ENCODE results near the gene SUFU. TPM values are rescaled to one million over a fixed set of nuclear protein-coding genes. Genes with fewer than 3 reads are reported as not detected.
A peak's percentile ranks its signal among the peaks of the same experiment; 100 is the strongest.

The SUFU gene
- total RNA-seq, 1 donor from 2014 or later, result 4.2 TPM

- no peak overlapping the region for H3K27ac ChIP-seq (ENCODE audit: low read depth, low read length)
Observed at GRCh38 chr10:102635377-102635776, 131.6 kb downstream of the SUFU start.

DNA sequence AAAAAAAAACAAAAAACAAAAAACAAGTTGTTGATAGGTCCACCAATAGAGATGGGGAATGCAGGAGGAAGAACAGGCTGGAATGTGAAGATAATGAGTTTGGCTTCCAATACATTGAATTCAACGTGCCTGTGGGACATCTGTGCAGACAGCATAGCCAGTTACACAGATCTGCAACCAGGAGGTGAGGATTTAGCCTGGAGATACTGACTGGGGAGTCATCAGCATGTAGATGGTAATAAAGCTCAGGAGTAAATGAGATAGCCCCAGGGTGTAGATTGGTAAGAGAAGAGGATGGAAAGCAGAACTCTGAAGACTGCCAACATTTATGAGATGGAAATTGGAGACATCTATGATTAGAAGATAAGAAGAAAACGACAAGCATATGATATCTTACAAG, 135.8 kb downstream of the SUFU start:
- no peak overlapping the region for H3K27ac ChIP-seq (ENCODE audit: low read depth, low read length)
- H3K4me3 ChIP-seq (ENCODE audit: low read length in 3 of 3), result no peak overlapping the region
- H3K9ac ChIP-seq (ENCODE audit: low read depth in 1 of 3, low read length in 3 of 3), result no peak overlapping the region

More at GRCh38 chr10:102635377-102635776, 131.6 kb downstream of the SUFU start:
- no peak overlapping the region for H3K4me3 ChIP-seq (ENCODE audit: low read length in 3 of 3)
- peaks cover 32 to 43% (median 32%) of the 10 kb centered on the region in 3 donors for H3K4me1 ChIP-seq (ENCODE audit: control insufficient read depth in 3 of 3, insufficient read depth in 3 of 3, low read length in 3 of 3)
- H3K9me3 ChIP-seq (ENCODE audit: control insufficient read depth in 3 of 3, low read length in 3 of 3), result no peaks in the 10 kb centered on the region
- H3K27me3 ChIP-seq (ENCODE audit: control insufficient read depth in 3 of 3, insufficient read depth in 3 of 3, low read length in 3 of 3), result no peaks in the 10 kb centered on the region
- peaks cover 0 to 3% (median 3%) of the 10 kb centered on the region in 3 donors for H3K36me3 ChIP-seq (ENCODE audit: control insufficient read depth in 3 of 3, insufficient read depth in 3 of 3, low read length in 3 of 3)
- H3K9ac ChIP-seq (ENCODE audit: low read depth in 1 of 3, low read length in 3 of 3), result no peak overlapping the region

DNA sequence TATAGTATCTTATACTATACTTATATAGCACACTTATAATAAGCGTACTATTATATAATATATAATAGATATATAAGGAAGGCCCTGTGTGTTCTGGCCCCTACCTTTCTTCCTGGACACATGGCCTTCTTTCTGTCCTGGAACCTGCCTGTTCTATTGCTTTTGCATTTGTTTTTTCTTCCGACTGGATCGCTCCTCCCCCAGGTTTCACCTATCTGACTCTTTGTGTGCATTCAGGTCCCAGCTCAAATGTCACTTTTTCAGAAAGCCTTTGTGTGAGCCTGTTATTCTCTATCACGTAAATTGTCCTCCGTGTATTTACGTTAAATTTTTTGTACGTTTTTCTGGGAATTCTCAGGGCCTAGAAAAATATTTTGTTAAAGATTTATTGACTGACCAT, 137.6 kb downstream of the SUFU start:
- H3K9ac ChIP-seq (ENCODE audit: low read depth in 1 of 3, low read length in 3 of 3), result peak overlapping the region; percentile 81 to 89 (median 87)
- H3K4me1 ChIP-seq (ENCODE audit: control insufficient read depth in 3 of 3, insufficient read depth in 3 of 3, low read length in 3 of 3), result peaks cover 4 to 19% (median 13%) of the 10 kb centered on the region in 3 donors
- H3K27ac ChIP-seq (ENCODE audit: low read depth, low read length), result peak overlapping the region; percentile 98
- no peaks in the 10 kb centered on the region for H3K9me3 ChIP-seq (ENCODE audit: control insufficient read depth in 3 of 3, low read length in 3 of 3)
- peaks cover 0 to 2% (median 0%) of the 10 kb centered on the region in 3 donors for H3K36me3 ChIP-seq (ENCODE audit: control insufficient read depth in 3 of 3, insufficient read depth in 3 of 3, low read length in 3 of 3)
- H3K27me3 ChIP-seq (ENCODE audit: control insufficient read depth in 3 of 3, insufficient read depth in 3 of 3, low read length in 3 of 3), result no peaks in the 10 kb centered on the region
- H3K4me3 ChIP-seq (ENCODE audit: low read length in 3 of 3), result peak overlapping the region; percentile 81 to 96 (median 90)

More for the DNA sequence above, 135.8 kb downstream of the SUFU start:
- Histone ChIP-seq H3K36me3 (ENCODE audit: control insufficient read depth in 3 of 3, insufficient read depth in 3 of 3, low read length in 3 of 3) (no peaks in the 10 kb centered on the region), H3K27me3 (ENCODE audit: control insufficient read depth in 3 of 3, insufficient read depth in 3 of 3, low read length in 3 of 3) (no peaks in the 10 kb centered on the region), H3K4me1 (ENCODE audit: control insufficient read depth in 3 of 3, insufficient read depth in 3 of 3, low read length in 3 of 3) (peaks cover under 1 to 8% (median 5%) of the 10 kb centered on the region in 3 donors), H3K9me3 (ENCODE audit: control insufficient read depth in 3 of 3, low read length in 3 of 3) (no peaks in the 10 kb centered on the region)

DNA sequence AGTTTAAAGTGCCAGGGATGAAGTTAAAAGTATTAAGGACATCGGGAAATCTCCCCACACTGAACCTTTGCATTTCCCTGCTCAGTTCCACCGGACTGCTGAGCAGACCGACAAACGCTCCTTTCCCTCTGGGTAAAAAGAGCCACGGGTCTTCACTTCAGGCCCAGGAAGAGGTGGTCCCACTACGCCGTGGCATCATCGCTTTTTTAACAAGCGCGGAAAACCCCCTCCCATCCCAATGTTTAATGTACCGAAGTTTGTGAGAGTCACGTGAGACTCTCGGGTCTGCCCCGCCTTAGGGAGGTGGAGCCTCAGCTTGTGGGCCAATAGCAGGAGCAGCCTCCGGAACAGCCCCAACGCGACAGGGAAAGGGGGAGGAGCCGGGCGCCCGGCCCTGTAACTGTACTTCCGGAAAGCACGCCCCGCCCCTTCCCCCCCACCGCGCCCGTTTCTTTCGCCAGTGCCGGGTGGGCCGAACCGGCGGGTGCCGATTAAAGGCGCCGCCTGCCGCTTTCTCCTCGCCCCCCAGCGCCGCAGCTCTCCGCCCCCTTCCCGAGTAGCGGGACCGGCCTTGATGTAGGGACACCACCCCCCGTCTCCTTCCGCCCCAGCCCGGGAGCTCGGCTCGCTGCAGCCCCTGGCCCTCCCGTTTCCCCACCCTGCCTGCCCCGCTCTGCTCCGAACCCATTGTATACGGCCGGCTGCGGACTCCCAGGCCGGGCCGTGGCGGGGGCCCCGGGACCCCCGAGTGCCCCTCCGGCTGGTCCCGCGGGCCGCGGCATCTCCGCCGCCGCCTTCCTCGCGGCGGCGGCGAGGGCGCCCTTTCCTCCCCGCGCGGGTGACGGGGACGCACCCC, 138.3 kb downstream of the SUFU start:
- no peaks in the 10 kb centered on the region for H3K27me3 ChIP-seq (ENCODE audit: control insufficient read depth in 3 of 3, insufficient read depth in 3 of 3, low read length in 3 of 3)
- H3K9me3 ChIP-seq (ENCODE audit: control insufficient read depth in 3 of 3, low read length in 3 of 3), result no peaks in the 10 kb centered on the region
- peaks cover 11 to 26% (median 20%) of the 10 kb centered on the region in 3 donors for H3K4me1 ChIP-seq (ENCODE audit: control insufficient read depth in 3 of 3, insufficient read depth in 3 of 3, low read length in 3 of 3)
- peak overlapping the region; percentile 98 for H3K27ac ChIP-seq (ENCODE audit: low read depth, low read length)
- peak overlapping the region; percentile 89 to 94 (median 93) for H3K9ac ChIP-seq (ENCODE audit: low read depth in 1 of 3, low read length in 3 of 3)
- H3K4me3 ChIP-seq (ENCODE audit: low read length in 3 of 3), result peak overlapping the region; percentile 81 to 97 (median 96)
- peaks cover 0 to 2% (median 0%) of the 10 kb centered on the region in 3 donors for H3K36me3 ChIP-seq (ENCODE audit: control insufficient read depth in 3 of 3, insufficient read depth in 3 of 3, low read length in 3 of 3)

- Histone ChIP-seq H3K27ac (ENCODE audit: low read depth, low read length) (peak overlapping the region; percentile 98), H3K27me3 (ENCODE audit: control insufficient read depth in 3 of 3, insufficient read depth in 3 of 3, low read length in 3 of 3) (no peaks in the 10 kb centered on the region), H3K4me3 (ENCODE audit: low read length in 3 of 3) (peak overlapping the region; percentile 77 to 97 (median 81)), H3K9ac (ENCODE audit: low read depth in 1 of 3, low read length in 3 of 3) (peak overlapping the region; percentile 87 to 94 (median 93)), H3K9me3 (ENCODE audit: control insufficient read depth in 3 of 3, low read length in 3 of 3) (no peaks in the 10 kb centered on the region), H3K4me1 (ENCODE audit: control insufficient read depth in 3 of 3, insufficient read depth in 3 of 3, low read length in 3 of 3) (peaks cover 18 to 33% (median 27%) of the 10 kb centered on the region in 3 donors), H3K36me3 (ENCODE audit: control insufficient read depth in 3 of 3, insufficient read depth in 3 of 3, low read length in 3 of 3) (peaks cover 0 to 3% (median 0%) of the 10 kb centered on the region in 3 donors)
Observed at GRCh38 chr10:102642736-102643335, 139.1 kb downstream of the SUFU start.

GRCh38 chr10:102643336-102644065, 139.7 kb downstream of the SUFU start:
- H3K27ac ChIP-seq (ENCODE audit: low read depth, low read length), result peak overlapping the region; percentile 98
- H3K9me3 ChIP-seq (ENCODE audit: control insufficient read depth in 3 of 3, low read length in 3 of 3), result no peaks in the 10 kb centered on the region
- H3K36me3 ChIP-seq (ENCODE audit: control insufficient read depth in 3 of 3, insufficient read depth in 3 of 3, low read length in 3 of 3), result peaks cover 0 to 7% (median 3%) of the 10 kb centered on the region in 3 donors
- peaks cover 25 to 40% (median 34%) of the 10 kb centered on the region in 3 donors for H3K4me1 ChIP-seq (ENCODE audit: control insufficient read depth in 3 of 3, insufficient read depth in 3 of 3, low read length in 3 of 3)
- no peaks in the 10 kb centered on the region for H3K27me3 ChIP-seq (ENCODE audit: control insufficient read depth in 3 of 3, insufficient read depth in 3 of 3, low read length in 3 of 3)
- H3K9ac ChIP-seq (ENCODE audit: low read depth in 1 of 3, low read length in 3 of 3), result peak overlapping the region; percentile 95 to 100 (median 98)
- peak overlapping the region; percentile 77 to 97 (median 81) for H3K4me3 ChIP-seq (ENCODE audit: low read length in 3 of 3)

DNA sequence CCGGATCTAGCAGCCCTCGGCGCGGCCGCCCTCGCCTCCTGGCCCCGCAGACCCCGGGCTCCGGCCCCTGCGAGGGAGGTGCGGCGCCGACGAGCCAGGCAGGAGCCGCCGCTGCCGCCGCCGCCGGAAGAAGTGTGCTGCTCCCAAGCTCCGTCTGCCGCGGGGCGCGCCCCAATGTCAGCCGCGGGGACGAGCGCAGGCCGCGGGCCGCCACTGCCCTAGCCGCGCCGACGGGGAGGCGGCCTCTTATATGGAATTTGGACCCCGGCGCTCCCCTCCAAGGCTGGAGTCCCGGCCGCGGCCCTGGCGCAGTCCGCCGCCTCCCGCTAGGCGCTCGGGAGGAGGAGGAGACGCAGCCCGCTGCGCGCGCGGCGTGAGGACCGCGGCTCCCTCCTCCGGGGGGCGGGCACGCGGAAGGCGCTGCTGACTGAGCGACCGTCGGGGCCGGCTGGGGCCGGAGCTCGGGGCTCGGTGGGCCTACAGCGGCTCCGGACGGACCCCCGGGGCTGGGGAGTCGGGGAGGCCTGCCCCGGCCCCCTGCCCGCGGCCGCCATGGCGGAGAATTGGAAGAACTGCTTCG, 140.4 kb downstream of the SUFU start, which contains the start of gene TRIM8:
Gene TRIM8, plus strand, starts transcription at position 414 of the 580 bp plus-strand sequence. Its CDS starts 139 bp downstream, at position 553.
- Histone ChIP-seq H3K4me3 (ENCODE audit: low read length in 3 of 3) (peak within 1 kb of the TSS; percentile 79 to 97 (median 81)), H3K27ac (ENCODE audit: low read depth, low read length) (peak within 1 kb of the TSS; percentile 98), H3K4me1 (ENCODE audit: control insufficient read depth in 3 of 3, insufficient read depth in 3 of 3, low read length in 3 of 3) (peaks cover 31 to 46% (median 40%) of the 10 kb centered on the region in 3 donors), H3K9ac (ENCODE audit: low read depth in 1 of 3, low read length in 3 of 3) (peak within 1 kb of the TSS; percentile 95 to 100 (median 98)), H3K9me3 (ENCODE audit: control insufficient read depth in 3 of 3, low read length in 3 of 3) (no peaks in the 10 kb centered on the region), H3K27me3 (ENCODE audit: control insufficient read depth in 3 of 3, insufficient read depth in 3 of 3, low read length in 3 of 3) (no peaks in the 10 kb centered on the region), H3K36me3 (ENCODE audit: control insufficient read depth in 3 of 3, insufficient read depth in 3 of 3, low read length in 3 of 3) (peaks cover 0 to 10% (median 6%) of the 10 kb centered on the region in 3 donors)

DNA sequence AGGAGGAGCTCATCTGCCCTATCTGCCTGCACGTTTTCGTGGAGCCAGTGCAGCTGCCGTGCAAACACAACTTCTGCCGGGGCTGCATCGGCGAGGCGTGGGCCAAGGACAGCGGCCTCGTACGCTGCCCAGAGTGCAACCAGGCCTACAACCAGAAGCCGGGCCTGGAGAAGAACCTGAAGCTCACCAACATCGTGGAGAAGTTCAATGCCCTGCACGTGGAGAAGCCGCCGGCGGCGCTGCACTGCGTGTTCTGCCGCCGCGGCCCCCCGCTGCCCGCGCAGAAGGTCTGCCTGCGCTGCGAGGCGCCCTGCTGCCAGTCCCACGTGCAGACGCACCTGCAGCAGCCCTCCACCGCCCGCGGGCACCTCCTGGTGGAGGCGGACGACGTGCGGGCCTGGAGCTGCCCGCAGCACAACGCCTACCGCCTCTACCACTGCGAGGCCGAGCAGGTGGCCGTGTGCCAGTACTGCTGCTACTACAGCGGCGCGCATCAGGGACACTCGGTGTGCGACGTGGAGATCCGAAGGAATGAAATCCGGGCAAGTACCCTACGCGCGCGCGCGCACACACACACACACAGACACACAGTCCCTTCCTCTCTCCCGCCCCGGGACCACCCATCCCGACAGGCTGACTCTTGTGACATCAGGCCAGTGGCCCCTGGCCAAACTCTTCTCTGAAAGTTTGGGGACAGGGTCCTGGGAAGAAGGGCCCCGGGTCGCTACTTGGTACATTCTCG, 141.0 kb downstream of the SUFU start:
- Histone ChIP-seq H3K27me3 (ENCODE audit: control insufficient read depth in 3 of 3, insufficient read depth in 3 of 3, low read length in 3 of 3) (no peaks in the 10 kb centered on the region), H3K9ac (ENCODE audit: low read depth in 1 of 3, low read length in 3 of 3) (peak overlapping the region; percentile 95 to 100 (median 98)), H3K36me3 (ENCODE audit: control insufficient read depth in 3 of 3, insufficient read depth in 3 of 3, low read length in 3 of 3) (peaks cover 0 to 10% (median 6%) of the 10 kb centered on the region in 3 donors), H3K27ac (ENCODE audit: low read depth, low read length) (peak overlapping the region; percentile 98), H3K4me1 (ENCODE audit: control insufficient read depth in 3 of 3, insufficient read depth in 3 of 3, low read length in 3 of 3) (peaks cover 38 to 53% (median 47%) of the 10 kb centered on the region in 3 donors), H3K4me3 (ENCODE audit: low read length in 3 of 3) (peak overlapping the region; percentile 79 to 97 (median 81)), H3K9me3 (ENCODE audit: control insufficient read depth in 3 of 3, low read length in 3 of 3) (no peaks in the 10 kb centered on the region)
